ENCODE data around the gene SMG9.

DNA sequence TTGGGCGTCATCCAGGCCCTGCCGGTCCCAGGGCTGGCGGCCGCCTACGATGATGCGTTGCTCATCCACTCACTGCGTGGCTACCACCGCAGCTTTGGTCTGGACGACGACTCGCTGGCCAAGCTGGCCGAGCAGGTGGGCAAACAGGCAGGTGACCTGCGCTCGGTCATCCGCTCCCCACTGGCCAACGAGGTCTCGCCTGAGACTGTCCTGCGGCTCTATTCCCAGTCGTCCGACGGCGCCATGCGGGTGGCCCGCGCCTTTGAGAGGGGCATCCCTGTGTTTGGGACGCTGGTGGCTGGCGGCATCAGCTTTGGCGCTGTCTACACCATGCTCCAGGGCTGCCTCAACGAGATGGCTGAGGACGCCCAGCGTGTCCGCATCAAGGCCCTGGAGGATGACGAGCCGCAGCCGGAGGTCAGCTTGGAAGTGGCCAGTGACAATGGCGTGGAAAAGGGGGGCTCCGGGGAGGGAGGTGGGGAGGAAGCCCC is 35.3 kb downstream of the SMG9 start:
- TF ChIP-seq, protein P1, sequence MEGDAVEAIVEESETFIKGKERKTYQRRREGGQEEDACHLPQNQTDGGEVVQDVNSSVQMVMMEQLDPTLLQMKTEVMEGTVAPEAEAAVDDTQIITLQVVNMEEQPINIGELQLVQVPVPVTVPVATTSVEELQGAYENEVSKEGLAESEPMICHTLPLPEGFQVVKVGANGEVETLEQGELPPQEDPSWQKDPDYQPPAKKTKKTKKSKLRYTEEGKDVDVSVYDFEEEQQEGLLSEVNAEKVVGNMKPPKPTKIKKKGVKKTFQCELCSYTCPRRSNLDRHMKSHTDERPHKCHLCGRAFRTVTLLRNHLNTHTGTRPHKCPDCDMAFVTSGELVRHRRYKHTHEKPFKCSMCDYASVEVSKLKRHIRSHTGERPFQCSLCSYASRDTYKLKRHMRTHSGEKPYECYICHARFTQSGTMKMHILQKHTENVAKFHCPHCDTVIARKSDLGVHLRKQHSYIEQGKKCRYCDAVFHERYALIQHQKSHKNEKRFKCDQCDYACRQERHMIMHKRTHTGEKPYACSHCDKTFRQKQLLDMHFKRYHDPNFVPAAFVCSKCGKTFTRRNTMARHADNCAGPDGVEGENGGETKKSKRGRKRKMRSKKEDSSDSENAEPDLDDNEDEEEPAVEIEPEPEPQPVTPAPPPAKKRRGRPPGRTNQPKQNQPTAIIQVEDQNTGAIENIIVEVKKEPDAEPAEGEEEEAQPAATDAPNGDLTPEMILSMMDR (IDR thresholded peaks at IDR 0.05; ENCODE audit: insufficient read depth, low read length, poor library complexity, severe bottlenecking): no peak
- TF ChIP-seq EZH2phosphoT487 (conservative IDR thresholded peaks at IDR 0.05; ENCODE audit: low read length): no peak
